Right lobe of liver (tissue), 4 donors: ENCODE measurements around the gene MOB2.

Experiments used
- CTCF ChIP-seq, 4 donors: fragments of 200-600 bp in 3 of 4; fragments of 450-650 bp in 1 of 4; IDR thresholded peaks; one replicate each; pipeline versions ENCODE4 v1.5.1 to v1.8.0; 2016 to 2022; ENCODE audit warnings: antibody characterized with exemption in 4 of 4, mild to moderate bottlenecking in 2 of 4
- POLR2A ChIP-seq: fragments of 450-650 bp; IDR thresholded peaks from one replicate; pipeline ENCODE4 v1.6.1; 2017; ENCODE audit warnings: antibody characterized with exemption, mild to moderate bottlenecking
- donor health status: DM: no; HTN: no; CAD: no.
- donor health status: DM: no; HTN: no; CAD: no.
- donor health status: DM: no; HTN: yes; CAD: no.

- TF ChIP-seq CTCF (IDR thresholded peaks at IDR 0.05) (no peak), POLR2A (no peak)
These were observed 17.6 kb upstream of the MOB2 start for GRCh38 chr11:1504138-1504537.
